H1 (cell line): ENCODE data around the gene C12orf42. TPM values are rescaled to one million over a fixed set of nuclear protein-coding genes. Genes with fewer than 3 reads are reported as not detected.
A peak's percentile ranks its signal among the peaks of the same experiment; 100 is the strongest.

Experiments used
- CTCF ChIA-PET: fragments of 300-600 bp; sonication (Branson Sonifier 250); formaldehyde crosslinking; loops from one replicate; lab custom pipeline; 2021; ENCODE audit not compliant: partially characterized antibody; lab: Charles Lee
- POLR2A ChIA-PET: fragments of 300-600 bp; sonication (Branson Sonifier 250); formaldehyde crosslinking; loops from one replicate; lab custom pipeline; 2021; ENCODE audit warnings: inconsistent platforms; ENCODE audit not compliant: partially characterized antibody; lab: Charles Lee
- DNase-seq, 2 experiments: peaks; one replicate each; pipeline versions ENCODE4 v3.0.0 to v3.0.0-alpha.2; 2010 to 2022; ENCODE audit warnings: low spot score in 2 of 2, low read depth in 1 of 2, mixed read lengths in 1 of 2
- FAIRE-seq: peaks from 2 replicates; lab custom pipeline; 2011; peaks lifted over from hg19 to GRCh38; lab: Jason Lieb, UNC
- H2AFZ ChIP-seq: 2 replicates; pipeline ENCODE4 v1.8.1; 2012; ENCODE audit warnings: low read length, inconsistent platforms
- H2AK5ac ChIP-seq: 2 replicates; pipeline ENCODE4 v1.6.1; 2013; ENCODE audit warnings: low read depth, low read length
- H2BK120ac ChIP-seq: replicated peaks from 2 replicates; pipeline ENCODE3; 2013; ENCODE audit warnings: low read depth, low read length, inconsistent platforms
- H2BK12ac ChIP-seq: 2 replicates; pipeline ENCODE4 v1.6.1; 2013; ENCODE audit warnings: low read depth, low read length
- H2BK15ac ChIP-seq: 2 replicates; pipeline ENCODE4 v1.6.1; 2013; ENCODE audit warnings: low read length
- H2BK20ac ChIP-seq: 2 replicates; pipeline ENCODE4 v1.6.1; 2013; ENCODE audit warnings: low read length
- H2BK5ac ChIP-seq: 2 replicates; pipeline ENCODE4 v1.6.1; 2013; ENCODE audit warnings: low read depth, low read length
- H3K14ac ChIP-seq: 2 replicates; pipeline ENCODE4 v1.6.1; 2013; ENCODE audit warnings: inconsistent platforms; ENCODE audit not compliant: insufficient read length
- H3K18ac ChIP-seq: 2 replicates; pipeline ENCODE4 v1.6.1; 2013; ENCODE audit warnings: low read length; ENCODE audit errors: extremely low read depth
- H3K23ac ChIP-seq: 2 replicates; pipeline ENCODE4 v1.6.1; 2013; ENCODE audit warnings: inconsistent platforms; ENCODE audit not compliant: insufficient read length
- H3K23me2 ChIP-seq: 2 replicates; pipeline ENCODE4 v1.6.1; 2013; ENCODE audit warnings: low read depth, low read length
- H3K27ac ChIP-seq: 2 replicates; pipeline ENCODE4 v1.6.1; 2011; ENCODE audit warnings: low read depth, low read length, inconsistent platforms
- H3K27me3 ChIP-seq, 4 experiments: replicated peaks in 1 of 4; 1 replicate in 1 of 4; 2 replicates in 3 of 4; pipeline versions ENCODE4 v1.6.1 to v1.8.1; 2011 to 2013; ENCODE audit warnings: low read length in 3 of 4, mild to moderate bottlenecking in 3 of 4, inconsistent platforms in 2 of 4, mixed read lengths in 2 of 4, moderate library complexity in 1 of 4; ENCODE audit not compliant: control insufficient read depth in 3 of 4, insufficient read depth in 3 of 4; ENCODE audit errors: extremely low read depth in 1 of 4
- H3K36me3 ChIP-seq, 4 experiments: 2 replicates each; pipeline versions ENCODE4 v1.6.1 to v1.8.1; 2011 to 2013; ENCODE audit warnings: mild to moderate bottlenecking in 4 of 4, low read length in 3 of 4, moderate library complexity in 2 of 4, control low read depth in 1 of 4, inconsistent platforms in 1 of 4; ENCODE audit not compliant: insufficient read depth in 4 of 4, control insufficient read depth in 2 of 4
- H3K4ac ChIP-seq: replicated peaks from 2 replicates; pipeline ENCODE3; 2013; ENCODE audit warnings: low read length, low read depth, mixed read lengths, inconsistent platforms; ENCODE audit not compliant: insufficient read length
- H3K4me1 ChIP-seq, 4 experiments: replicated peaks in 1 of 4; 1 replicate in 1 of 4; 2 replicates in 3 of 4; pipeline versions ENCODE4 v1.6.1 to v1.8.1; 2011 to 2013; ENCODE audit warnings: low read length in 3 of 4, inconsistent platforms in 2 of 4, mixed read lengths in 1 of 4; ENCODE audit not compliant: insufficient read depth in 4 of 4, control insufficient read depth in 3 of 4
- H3K4me2 ChIP-seq, 2 experiments: 2 replicates each; pipeline versions ENCODE4 v1.6.1 to v1.8.1; 2011 to 2013; ENCODE audit warnings: low read depth in 2 of 2, low read length in 2 of 2, control low read depth in 1 of 2, inconsistent platforms in 1 of 2, mild to moderate bottlenecking in 1 of 2; ENCODE audit not compliant: insufficient read depth in 1 of 2
- H3K4me3 ChIP-seq, 4 experiments: fragments of 200-600, 300-600 bp in 1 of 4; sonication (generic), shearing (Covaris generic), sonication (Bioruptor Twin) in 1 of 4; 2 replicates each; pipeline versions ENCODE4 v1.5.1 to v1.8.1; 2011 to 2016; ENCODE audit warnings: low read length in 4 of 4, low read depth in 3 of 4, control low read depth in 2 of 4, inconsistent platforms in 2 of 4, mild to moderate bottlenecking in 2 of 4, mixed read lengths in 1 of 4, moderate library complexity in 1 of 4; ENCODE audit not compliant: insufficient read depth in 2 of 4; ENCODE audit errors: extremely low read depth in 1 of 4
- H3K56ac ChIP-seq: replicated peaks from 2 replicates; pipeline ENCODE3; 2013; ENCODE audit warnings: low read depth, mild to moderate bottlenecking, mixed read lengths, low read length, inconsistent platforms; ENCODE audit not compliant: insufficient read length
- H3K79me1 ChIP-seq: 2 replicates; pipeline ENCODE4 v1.6.1; 2013; ENCODE audit warnings: low read depth, low read length, control low read depth
- H3K79me2 ChIP-seq, 2 experiments: 2 replicates each; pipeline versions ENCODE4 v1.6.1 to v1.8.1; 2012 to 2013; ENCODE audit warnings: low read length in 2 of 2, mild to moderate bottlenecking in 2 of 2, inconsistent platforms in 1 of 2; ENCODE audit not compliant: insufficient read depth in 2 of 2, control insufficient read depth in 1 of 2
- H3K9ac ChIP-seq, 4 experiments: replicated peaks in 1 of 4; 1 replicate in 1 of 4; 2 replicates in 3 of 4; pipeline versions ENCODE4 v1.6.1 to v1.8.1; 2011 to 2013; ENCODE audit warnings: low read depth in 3 of 4, low read length in 3 of 4, control low read depth in 2 of 4, mild to moderate bottlenecking in 2 of 4, moderate library complexity in 2 of 4, inconsistent platforms in 1 of 4; ENCODE audit errors: extremely low read depth in 1 of 4
- H3K9me3 ChIP-seq, 2 experiments: 2 replicates each; pipeline versions ENCODE4 v1.6.1 to v1.8.1; 2012 to 2013; ENCODE audit warnings: mild to moderate bottlenecking in 2 of 2, moderate library complexity in 2 of 2, control low read depth in 1 of 2, inconsistent platforms in 1 of 2, low read depth in 1 of 2, low read length in 1 of 2, mixed read lengths in 1 of 2; ENCODE audit not compliant: insufficient read depth in 2 of 2
- H4K20me1 ChIP-seq, 2 experiments: replicated peaks in 1 of 2; 2 replicates each; pipeline versions ENCODE3 to v1.8.1; 2011 to 2013; ENCODE audit warnings: inconsistent platforms in 2 of 2, low read length in 2 of 2, mild to moderate bottlenecking in 1 of 2; ENCODE audit not compliant: insufficient read depth in 2 of 2, control insufficient read depth in 1 of 2
- H4K5ac ChIP-seq: 2 replicates; pipeline ENCODE4 v1.6.1; 2013; ENCODE audit warnings: low read length, low read depth, mixed read lengths, inconsistent platforms; ENCODE audit not compliant: insufficient read length
- H4K8ac ChIP-seq: 2 replicates; pipeline ENCODE4 v1.8.0; 2013; ENCODE audit warnings: mild to moderate bottlenecking, moderate library complexity, low read length, inconsistent platforms; ENCODE audit not compliant: insufficient read depth; ENCODE audit errors: extremely low read depth
- H4K91ac ChIP-seq: replicated peaks from 2 replicates; pipeline ENCODE3; 2013; ENCODE audit warnings: low read length, mixed read lengths, inconsistent platforms; ENCODE audit not compliant: insufficient read length
- CREB1 ChIP-seq: IDR thresholded peaks from 2 replicates; pipeline ENCODE4 v1.6.1; 2012; ENCODE audit warnings: inconsistent platforms
- KDM4A ChIP-seq: IDR thresholded peaks from one replicate; pipeline ENCODE4 v1.7.1; 2012; ENCODE audit warnings: low read depth, mild to moderate bottlenecking, moderate library complexity, low read length, inconsistent platforms; ENCODE audit not compliant: severe bottlenecking
- NANOG ChIP-seq: IDR thresholded peaks from 2 replicates; pipeline ENCODE4 v1.6.1; 2011; ENCODE audit warnings: low read length, low read depth, mild to moderate bottlenecking, inconsistent platforms; ENCODE audit not compliant: insufficient read depth, poor library complexity, severe bottlenecking
- RAD21 ChIP-seq, 2 experiments: IDR thresholded peaks in 1 of 2; conservative IDR thresholded peaks in 1 of 2; 2 replicates each; pipeline ENCODE4 v1.6.1; 2011; ENCODE audit warnings: low read depth in 2 of 2, low read length in 2 of 2, improper control_type of control experiment in 1 of 2, inconsistent platforms in 1 of 2, mild to moderate bottlenecking in 1 of 2, moderate library complexity in 1 of 2
- TAF1 ChIP-seq: IDR thresholded peaks from 2 replicates; pipeline ENCODE4 v1.6.1; 2011; ENCODE audit warnings: mild to moderate bottlenecking, low read depth, low read length
- TBP ChIP-seq: IDR thresholded peaks from 2 replicates; pipeline ENCODE4 v1.6.1; 2011; ENCODE audit warnings: low read depth, low read length, improper control_type of control experiment
- WGBS, 2 experiments: shearing (Covaris generic) in 1 of 2; methylation state at CpG; one replicate each; pipeline versions ENCODE4 v1.1.6 to v1.1.7; 2013 to 2015; ENCODE audit warnings: low lambda C conversion rate in 2 of 2, mixed read lengths in 2 of 2, inconsistent platforms in 1 of 2, low coverage in 1 of 2, missing lambda C conversion rate in 1 of 2; ENCODE audit not compliant: insufficient replicate concordance in 2 of 2, insufficient coverage in 1 of 2, insufficient read length in 1 of 2; ENCODE audit errors: extremely low coverage in 1 of 2, missing lambda C conversion rate in 1 of 2; 5-methylcytosine and 5-hydroxymethylcytosine counted together
- polyA plus RNA-seq, 7 experiments: library from polyadenylated mRNA; depleted of rRNA in 3 of 7; stranded (reverse) in 5 of 7; unstranded in 2 of 7; fragments of >200 nt in 5 of 7; fragments of 200-250 nt in 2 of 7; gene quantifications; 1 replicate in 5 of 7; 2 replicates in 1 of 7; 4 replicates in 1 of 7; pipeline versions ENCODE4 v1.2.1 to v1.2.3, GENCODE V29; 2011 to 2013; ENCODE audit warnings: missing spikeins in 2 of 7, mixed read lengths in 2 of 7
- total RNA-seq: library from RNA; stranded (reverse); fragmentation: NEBNext Ultra II Directional; extraction: Animal tissue kit (Norgen Biotek cat#: 25700); gene quantifications from 2 replicates; pipeline ENCODE4 v1.2.1, GENCODE V29; 2021
- TF ChIP-seq, protein P1 (sequence below), 3 experiments: IDR thresholded peaks; 1 replicate in 2 of 3; 2 replicates in 1 of 3; pipeline versions ENCODE4 v1.5.1 to v1.6.1; 2011; ENCODE audit warnings: low read length in 3 of 3, mild to moderate bottlenecking in 3 of 3, inconsistent platforms in 2 of 3, low read depth in 1 of 3, moderate library complexity in 1 of 3; ENCODE audit not compliant: insufficient read depth in 1 of 3; ENCODE audit errors: control extremely low read depth in 1 of 3

C12orf42 gene
- total and polyA plus RNA-seq, 2 of the 8 experiments (the other 6 are each of a cell fraction or from before 2014, with no cell fraction given) = 0.05 TPM; not detected in 1

GRCh38 chr12:103301642-103302591 lies 193.9 kb downstream of the C12orf42 start:
- H4K20me1 ChIP-seq = no peaks in the 10 kb centered on the region
- H3K23me2 ChIP-seq = 0 out of 2 replicates have a peak, but pooled peaks cover 4% of the 10 kb centered on the region
- no peak overlapping the region for H2BK5ac ChIP-seq
- H3K27me3 ChIP-seq = peaks cover 0 to 2% (median 0%) of the 10 kb centered on the region in 4 experiments; a peak in 1 of 7 replicates
- H3K79me2 ChIP-seq = no peaks in the 10 kb centered on the region
- peaks cover 0 to 4% (median 1%) of the 10 kb centered on the region in 4 experiments; a peak in 1 of 7 replicates for H3K4me1 ChIP-seq
- no peaks in the 10 kb centered on the region for H3K9me3 ChIP-seq
- ChIA-PET POLR2A (interaction anchor here (1.5 kb wide), 1 partner anchor 345 kb away, joined by 4 read pairs; no protein-coding TSS in a partner anchor), CTCF (interaction anchor here (1.0 to 1.3 kb wide), 3 partner anchors 246 to 273 kb away, joined by 3 to 5 read pairs (median 5); no protein-coding TSS in a partner anchor)
- peak overlapping the region; percentile 84 for H4K91ac ChIP-seq
- H3K36me3 ChIP-seq = no peaks in the 10 kb centered on the region
- FAIRE-seq (peak; percentile 7), DNase-seq (peak; percentile 47 to 84)
- peak overlapping the region; percentile 8 to 58 (median 22); a peak in 5 of 8 replicates for H3K4me3 ChIP-seq
- 0 out of 2 replicates have a peak overlapping the region, but pooled peaks have one; percentile 37 for H2AFZ ChIP-seq
- H3K27ac ChIP-seq = no peak overlapping the region
- peak overlapping the region; percentile 8; the same call in 1 of the 2 replicates for H4K8ac ChIP-seq
- H2BK120ac ChIP-seq = no peak overlapping the region
- H3K23ac ChIP-seq = no peak overlapping the region
- no peak overlapping the region for H3K56ac ChIP-seq
- no peak overlapping the region for H4K5ac ChIP-seq
- H2BK15ac ChIP-seq = no peak overlapping the region
- WGBS, 2 experiments = 7% methylated on average over 32 of the region's 43 CpGs; no CpG with 5 or more reads in 1 of the 2 experiments
- no peak overlapping the region for H3K14ac ChIP-seq
- H2BK12ac ChIP-seq = no peak overlapping the region
- no peak overlapping the region for H3K4ac ChIP-seq
- H3K9ac ChIP-seq = 0 out of 7 replicates have a peak overlapping the region, but pooled peaks of 1 of the 4 experiments have one; percentile 44
- H3K18ac ChIP-seq = peak overlapping the region; percentile 57; the same call in 1 of the 2 replicates
- no peak overlapping the region for H2AK5ac ChIP-seq
- peak overlapping the region; percentile 71 to 72 for H3K4me2 ChIP-seq
- H2BK20ac ChIP-seq = no peak overlapping the region
- H3K79me1 ChIP-seq = no peaks in the 10 kb centered on the region
- TF ChIP-seq TAF1 = 0 out of 2 replicates have a peak, but pooled peaks have one; percentile 25
- TF ChIP-seq, protein P1, sequence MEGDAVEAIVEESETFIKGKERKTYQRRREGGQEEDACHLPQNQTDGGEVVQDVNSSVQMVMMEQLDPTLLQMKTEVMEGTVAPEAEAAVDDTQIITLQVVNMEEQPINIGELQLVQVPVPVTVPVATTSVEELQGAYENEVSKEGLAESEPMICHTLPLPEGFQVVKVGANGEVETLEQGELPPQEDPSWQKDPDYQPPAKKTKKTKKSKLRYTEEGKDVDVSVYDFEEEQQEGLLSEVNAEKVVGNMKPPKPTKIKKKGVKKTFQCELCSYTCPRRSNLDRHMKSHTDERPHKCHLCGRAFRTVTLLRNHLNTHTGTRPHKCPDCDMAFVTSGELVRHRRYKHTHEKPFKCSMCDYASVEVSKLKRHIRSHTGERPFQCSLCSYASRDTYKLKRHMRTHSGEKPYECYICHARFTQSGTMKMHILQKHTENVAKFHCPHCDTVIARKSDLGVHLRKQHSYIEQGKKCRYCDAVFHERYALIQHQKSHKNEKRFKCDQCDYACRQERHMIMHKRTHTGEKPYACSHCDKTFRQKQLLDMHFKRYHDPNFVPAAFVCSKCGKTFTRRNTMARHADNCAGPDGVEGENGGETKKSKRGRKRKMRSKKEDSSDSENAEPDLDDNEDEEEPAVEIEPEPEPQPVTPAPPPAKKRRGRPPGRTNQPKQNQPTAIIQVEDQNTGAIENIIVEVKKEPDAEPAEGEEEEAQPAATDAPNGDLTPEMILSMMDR (IDR thresholded peaks at IDR 0.05; ENCODE audit: control extremely low read depth in 1 of 3, insufficient read depth in 1 of 3, low read depth in 1 of 3, low read length in 3 of 3) = no peak
- peak; percentile 69 for TF ChIP-seq CREB1
- TF ChIP-seq RAD21 (IDR thresholded peaks at IDR 0.05 in 1 of 2, conservative IDR thresholded peaks at IDR 0.05 in 1 of 2; ENCODE audit: low read depth in 2 of 2, low read length in 2 of 2) = peak in 1 of 2 experiments; percentile 25; a peak in 2 of 4 replicates
- peak; percentile 41 for TF ChIP-seq KDM4A
- TF ChIP-seq NANOG = peak; percentile 88
- TF ChIP-seq TBP = peak; percentile 53; the same call in 1 of the 2 replicates
